Fibroblast of villous mesenchyme (primary cell): ENCODE measurements around the gene ABO. TPM values are rescaled to one million over a fixed set of nuclear protein-coding genes. Genes with fewer than 3 reads are reported as not detected.
"Not testable (repeated sequence)": the region's sequence is repeated elsewhere in the genome, so short reads cannot be mapped to it uniquely, and the experiment has no call there.

Experiments used
- DNase-seq: peaks from one replicate; pipeline ENCODE4 v3.0.0-alpha.2; 2010; ENCODE audit warnings: low read depth
- H3K4me3 ChIP-seq: 2 replicates; pipeline ENCODE4 v1.5.1; 2011; ENCODE audit warnings: low read depth, mild to moderate bottlenecking, low read length
- total RNA-seq: library from RNA; depleted of rRNA; stranded (reverse); fragments of >200 nt; gene quantifications from 2 replicates; pipeline ENCODE4 v1.2.3, GENCODE V29; 2012
- TF ChIP-seq, protein P1 (sequence below): IDR thresholded peaks from 2 replicates; pipeline ENCODE4 v1.5.1; 2012; ENCODE audit warnings: low read depth, mild to moderate bottlenecking, low read length; ENCODE audit not compliant: insufficient read depth

The ABO gene
- total RNA-seq, 1 donor, result not detected

DNA sequence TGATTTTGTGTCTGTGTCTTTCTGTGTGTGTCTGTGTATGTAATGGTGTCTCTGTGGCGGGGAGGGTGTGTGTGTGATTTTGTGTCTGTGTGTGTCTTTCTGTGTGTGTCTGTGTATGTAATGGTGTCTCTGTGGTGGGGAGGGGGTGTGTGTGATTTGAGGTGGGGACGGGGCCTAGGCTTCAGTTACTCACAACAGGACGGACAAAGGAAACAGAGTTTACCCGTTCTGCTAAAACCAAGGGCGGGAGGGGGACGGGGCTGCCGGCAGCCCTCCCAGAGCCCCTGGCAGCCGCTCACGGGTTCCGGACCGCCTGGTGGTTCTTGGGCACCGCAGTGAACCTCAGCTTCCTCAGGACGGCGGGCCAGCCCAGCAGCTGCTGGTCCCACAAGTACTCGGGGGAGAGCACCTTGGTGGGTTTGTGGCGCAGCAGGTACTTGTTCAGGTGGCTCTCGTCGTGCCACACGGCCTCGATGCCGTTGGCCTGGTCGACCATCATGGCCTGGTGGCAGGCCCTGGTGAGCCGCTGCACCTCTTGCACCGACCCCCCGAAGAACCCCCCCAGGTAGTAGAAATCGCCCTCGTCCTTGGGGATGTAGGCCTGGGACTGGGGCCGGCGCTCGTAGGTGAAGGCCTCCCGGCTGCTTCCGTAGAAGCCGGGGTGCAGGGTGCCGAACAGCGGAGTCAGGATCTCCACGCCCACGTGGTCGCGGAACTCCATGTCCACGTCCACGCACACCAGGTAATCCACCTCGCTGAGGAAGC is 19.4 kb downstream of the ABO start:
- no peak overlapping the region for H3K4me3 ChIP-seq
- no peak for DNase-seq
- TF ChIP-seq, protein P1, sequence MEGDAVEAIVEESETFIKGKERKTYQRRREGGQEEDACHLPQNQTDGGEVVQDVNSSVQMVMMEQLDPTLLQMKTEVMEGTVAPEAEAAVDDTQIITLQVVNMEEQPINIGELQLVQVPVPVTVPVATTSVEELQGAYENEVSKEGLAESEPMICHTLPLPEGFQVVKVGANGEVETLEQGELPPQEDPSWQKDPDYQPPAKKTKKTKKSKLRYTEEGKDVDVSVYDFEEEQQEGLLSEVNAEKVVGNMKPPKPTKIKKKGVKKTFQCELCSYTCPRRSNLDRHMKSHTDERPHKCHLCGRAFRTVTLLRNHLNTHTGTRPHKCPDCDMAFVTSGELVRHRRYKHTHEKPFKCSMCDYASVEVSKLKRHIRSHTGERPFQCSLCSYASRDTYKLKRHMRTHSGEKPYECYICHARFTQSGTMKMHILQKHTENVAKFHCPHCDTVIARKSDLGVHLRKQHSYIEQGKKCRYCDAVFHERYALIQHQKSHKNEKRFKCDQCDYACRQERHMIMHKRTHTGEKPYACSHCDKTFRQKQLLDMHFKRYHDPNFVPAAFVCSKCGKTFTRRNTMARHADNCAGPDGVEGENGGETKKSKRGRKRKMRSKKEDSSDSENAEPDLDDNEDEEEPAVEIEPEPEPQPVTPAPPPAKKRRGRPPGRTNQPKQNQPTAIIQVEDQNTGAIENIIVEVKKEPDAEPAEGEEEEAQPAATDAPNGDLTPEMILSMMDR, result no peak

DNA sequence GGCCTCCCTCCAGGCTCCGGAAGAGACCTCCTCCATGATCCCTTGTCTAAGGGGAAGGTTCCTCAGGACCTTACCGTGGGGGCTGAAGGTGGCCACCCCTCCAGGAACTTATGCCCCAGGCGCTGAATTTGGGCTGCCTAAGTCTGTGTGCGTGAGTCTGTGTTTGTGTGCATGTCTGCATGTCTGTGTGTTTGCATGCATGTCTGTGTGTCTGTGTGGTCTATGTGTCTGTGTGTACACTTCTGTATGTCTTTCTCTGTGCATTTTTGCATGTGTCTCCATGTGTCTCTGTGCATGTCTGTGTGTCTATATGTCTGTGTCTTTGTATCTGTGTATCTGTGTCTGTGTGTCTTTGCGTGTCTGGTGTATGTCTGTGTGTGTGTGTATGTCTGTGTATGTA is 20.5 kb downstream of the ABO start:
- TF ChIP-seq, protein P1, result no peak
- H3K4me3 ChIP-seq, result no peak overlapping the region
- DNase-seq, result no peak

DNA sequence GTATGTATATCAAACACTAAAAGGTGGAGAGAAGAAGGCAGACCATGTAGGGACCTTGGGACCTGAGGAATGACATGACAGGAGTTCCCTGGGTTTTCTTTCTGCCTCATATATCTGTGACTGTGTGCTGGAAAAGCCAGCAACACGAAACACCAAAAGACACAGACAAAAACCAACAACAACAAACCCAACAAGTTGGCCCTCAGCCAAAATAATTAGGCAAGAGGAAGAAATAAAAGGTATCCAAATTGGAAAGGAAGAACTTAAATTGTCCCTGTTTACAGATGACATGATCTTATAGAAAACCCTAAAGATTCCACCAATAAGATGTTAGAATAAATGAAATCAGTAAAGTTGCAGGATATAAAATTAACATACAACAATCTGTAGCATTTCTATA is 21.7 kb downstream of the ABO start:
- no peak overlapping the region for H3K4me3 ChIP-seq
- TF ChIP-seq, protein P1, result no peak
- no peak for DNase-seq

GRCh38 chr9:133252301-133253020 is 22.5 kb downstream of the ABO start:
- TF ChIP-seq, protein P1, result no peak
- no peak overlapping the region for H3K4me3 ChIP-seq
- DNase-seq, result no peak

DNA sequence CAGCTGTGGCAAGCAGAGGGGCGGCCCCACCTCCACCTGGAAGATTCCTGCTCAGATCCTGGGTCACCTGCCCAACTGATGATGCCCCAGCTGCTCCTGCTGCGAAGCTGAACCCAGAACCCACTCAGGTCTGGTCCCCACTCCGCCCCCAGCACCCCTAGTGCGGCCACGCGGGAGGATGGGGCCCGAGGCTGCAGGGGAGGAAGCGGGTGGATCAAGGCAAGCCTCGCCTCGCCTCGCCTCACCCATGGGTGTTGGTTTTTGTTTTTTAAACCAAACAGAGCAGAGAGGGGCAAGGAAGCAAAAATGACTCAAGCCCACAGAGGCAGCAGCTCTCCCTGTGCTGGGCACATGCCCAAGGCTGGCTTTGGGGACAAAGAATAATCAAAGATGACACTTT is 23.2 kb downstream of the ABO start:
- DNase-seq, result no peak
- H3K4me3 ChIP-seq, result no peak overlapping the region
- TF ChIP-seq, protein P1, result no peak

DNA sequence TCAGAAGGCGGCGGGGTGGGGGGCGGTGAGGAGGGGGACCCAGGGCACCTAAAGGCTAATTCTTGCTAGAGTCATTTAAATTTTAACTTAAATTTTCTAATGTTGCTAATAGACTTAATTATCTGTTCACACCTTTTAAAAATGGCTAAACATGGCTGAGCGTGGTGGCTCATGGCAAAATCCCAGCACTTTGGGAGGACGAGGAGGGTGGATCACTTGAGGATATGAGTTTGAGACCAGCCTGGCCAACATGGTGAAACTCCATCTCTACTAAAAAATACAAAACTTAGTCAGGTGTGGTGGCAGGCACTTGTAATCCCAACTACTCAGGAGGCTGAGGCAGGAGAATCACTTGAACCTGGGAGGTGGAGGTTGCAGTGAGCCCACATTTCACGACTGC is 23.8 kb downstream of the ABO start:
- DNase-seq, H3K4me3 ChIP-seq: not testable (repeated sequence)

DNA sequence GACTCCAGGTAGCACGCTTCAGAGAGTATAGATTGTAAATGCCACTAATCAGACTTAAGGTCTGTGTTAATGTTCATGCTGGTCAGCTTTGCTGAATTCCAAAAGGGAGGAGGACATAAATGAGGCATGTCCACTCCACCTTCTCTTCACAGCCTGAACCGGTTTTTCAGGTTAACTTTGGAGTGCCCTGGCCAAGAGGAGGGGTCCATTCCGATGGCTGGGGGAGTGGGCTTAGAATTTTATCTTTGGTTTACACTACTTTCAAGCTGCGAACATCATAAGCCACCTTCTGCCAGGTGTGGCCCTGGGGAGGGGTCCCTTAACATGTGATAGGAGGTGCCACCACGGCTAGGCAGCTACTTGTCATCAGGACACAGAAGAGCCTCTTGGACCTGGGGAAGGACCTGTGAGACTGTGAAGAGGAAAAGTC is 24.2 kb downstream of the ABO start:
- DNase-seq, result no peak
- H3K4me3 ChIP-seq, result no peak overlapping the region
- TF ChIP-seq, protein P1, result no peak
